ENCODE data around the gene DLG2. TPM values are rescaled to one million over a fixed set of nuclear protein-coding genes. Genes with fewer than 3 reads are reported as not detected.

DLG2 gene
- total RNA-seq, 1 donor from 2014 or later, result 1.8 TPM

DNA sequence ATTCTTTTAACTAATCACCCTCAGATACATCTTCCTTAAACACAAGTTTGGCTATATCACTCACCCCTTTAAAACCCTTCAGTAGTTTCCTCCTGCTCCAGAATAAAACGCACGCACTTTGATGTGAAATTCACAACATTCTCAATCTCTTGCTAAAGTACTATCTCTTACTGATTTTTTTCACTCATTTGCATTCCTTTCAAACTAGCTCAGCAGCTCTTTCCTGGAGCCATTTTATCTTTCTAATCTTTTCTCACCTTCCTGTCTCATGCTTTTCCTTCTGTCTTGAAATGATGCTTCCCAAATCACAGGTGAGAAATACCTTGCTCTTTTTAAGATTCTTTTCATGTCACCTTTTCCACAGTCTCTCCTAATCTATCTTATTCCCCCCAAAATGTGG is 1074.4 kb downstream of the DLG2 start:
- H3K36me3 Mint-ChIP-seq (ENCODE audit: low read depth, unreplicated experiment), result no peaks in the 10 kb centered on the region
- Histone ChIP-seq H3K4me1 (ENCODE audit: insufficient read depth, low read length) (no peaks in the 10 kb centered on the region), H3K27me3 (ENCODE audit: insufficient read depth, low read length) (no peaks in the 10 kb centered on the region), H2AFZ (ENCODE audit: low read depth, low read length) (no peak overlapping the region), H3K79me2 (ENCODE audit: insufficient read depth, low read length) (no peaks in the 10 kb centered on the region), H3K4me2 (ENCODE audit: low read length) (no peak overlapping the region), H4K20me1 (ENCODE audit: insufficient read depth, low read length) (no peaks in the 10 kb centered on the region), H3K4me3 (ENCODE audit: insufficient read depth, low read depth, low read length) (no peak overlapping the region), H3K9ac (ENCODE audit: low read length) (no peak overlapping the region), H3K27ac (ENCODE audit: low read depth, low read length) (no peak overlapping the region), H3K9me3 (ENCODE audit: insufficient read depth, low read depth, low read length) (no peaks in the 10 kb centered on the region), H3K36me3 (ENCODE audit: insufficient read depth, low read length) (no peaks in the 10 kb centered on the region)
- H3K27me3 Mint-ChIP-seq (ENCODE audit: low read depth, unreplicated experiment), result no peaks in the 10 kb centered on the region
- H3K4me3 Mint-ChIP-seq (ENCODE audit: unreplicated experiment), result no peak overlapping the region
- no peak overlapping the region for H3K27ac Mint-ChIP-seq (ENCODE audit: unreplicated experiment)
- peaks cover 14% of the 10 kb centered on the region for H3K4me1 Mint-ChIP-seq (ENCODE audit: low read depth, unreplicated experiment)
- DNase-seq (ENCODE audit: low read depth) (peak; percentile 6), FAIRE-seq (no peak)
- TF ChIP-seq, protein P1, sequence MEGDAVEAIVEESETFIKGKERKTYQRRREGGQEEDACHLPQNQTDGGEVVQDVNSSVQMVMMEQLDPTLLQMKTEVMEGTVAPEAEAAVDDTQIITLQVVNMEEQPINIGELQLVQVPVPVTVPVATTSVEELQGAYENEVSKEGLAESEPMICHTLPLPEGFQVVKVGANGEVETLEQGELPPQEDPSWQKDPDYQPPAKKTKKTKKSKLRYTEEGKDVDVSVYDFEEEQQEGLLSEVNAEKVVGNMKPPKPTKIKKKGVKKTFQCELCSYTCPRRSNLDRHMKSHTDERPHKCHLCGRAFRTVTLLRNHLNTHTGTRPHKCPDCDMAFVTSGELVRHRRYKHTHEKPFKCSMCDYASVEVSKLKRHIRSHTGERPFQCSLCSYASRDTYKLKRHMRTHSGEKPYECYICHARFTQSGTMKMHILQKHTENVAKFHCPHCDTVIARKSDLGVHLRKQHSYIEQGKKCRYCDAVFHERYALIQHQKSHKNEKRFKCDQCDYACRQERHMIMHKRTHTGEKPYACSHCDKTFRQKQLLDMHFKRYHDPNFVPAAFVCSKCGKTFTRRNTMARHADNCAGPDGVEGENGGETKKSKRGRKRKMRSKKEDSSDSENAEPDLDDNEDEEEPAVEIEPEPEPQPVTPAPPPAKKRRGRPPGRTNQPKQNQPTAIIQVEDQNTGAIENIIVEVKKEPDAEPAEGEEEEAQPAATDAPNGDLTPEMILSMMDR (IDR thresholded peaks at IDR 0.05; ENCODE audit: insufficient read depth, low read depth, low read length), result no peak
- TF ChIP-seq EZH2 (IDR thresholded peaks at IDR 0.05; ENCODE audit: insufficient read depth, low read length), result no peak
- H3K9me3 Mint-ChIP-seq (ENCODE audit: unreplicated experiment), result no peaks in the 10 kb centered on the region

DNA sequence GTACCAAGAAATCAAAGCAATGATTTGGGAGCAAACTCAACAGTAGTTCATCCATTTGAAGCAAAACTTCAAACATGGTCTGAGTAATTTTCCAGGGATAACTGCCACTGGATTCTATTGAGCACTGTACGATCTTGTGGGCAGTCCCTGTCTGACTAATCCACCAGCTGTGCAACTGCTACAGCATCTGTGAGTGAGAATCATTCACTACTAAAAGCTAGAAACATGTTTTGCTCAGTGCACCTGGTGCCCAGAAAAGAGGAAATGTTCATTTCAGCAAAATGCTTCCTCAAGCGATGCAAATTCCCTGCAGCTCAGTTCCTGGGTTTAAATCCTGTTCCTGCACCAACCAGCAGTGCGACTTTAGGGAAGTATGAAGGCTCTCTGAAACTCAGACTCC is 1077.9 kb downstream of the DLG2 start:
- no peaks in the 10 kb centered on the region for H4K20me1 ChIP-seq (ENCODE audit: insufficient read depth, low read length)
- H3K9me3 ChIP-seq (ENCODE audit: insufficient read depth, low read depth, low read length), result no peaks in the 10 kb centered on the region
- H3K4me1 ChIP-seq (ENCODE audit: insufficient read depth, low read length), result no peaks in the 10 kb centered on the region

DNA sequence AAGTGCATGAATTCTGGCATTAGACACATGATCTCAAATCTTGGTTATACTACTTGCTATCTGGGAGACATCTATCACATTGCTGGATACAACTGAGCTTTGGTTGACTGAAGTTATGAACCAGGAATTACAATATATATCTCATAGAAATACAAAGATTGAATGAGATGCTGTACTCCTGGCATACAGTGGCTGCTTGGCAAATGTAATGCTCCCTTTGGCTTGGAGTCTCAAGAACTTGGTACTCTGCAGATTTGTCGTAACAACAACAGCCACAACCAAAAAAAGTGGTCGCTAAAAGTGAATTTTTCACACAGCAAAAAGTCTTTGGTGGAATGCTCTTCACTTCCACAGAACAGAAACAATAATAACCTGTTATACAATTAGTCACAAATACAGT is 1082.6 kb downstream of the DLG2 start:
- Histone ChIP-seq H3K79me2 (ENCODE audit: insufficient read depth, low read length) (no peaks in the 10 kb centered on the region), H2AFZ (ENCODE audit: low read depth, low read length) (no peak overlapping the region), H3K36me3 (ENCODE audit: insufficient read depth, low read length) (no peaks in the 10 kb centered on the region), H3K4me2 (ENCODE audit: low read length) (no peak overlapping the region), H3K4me1 (ENCODE audit: insufficient read depth, low read length) (no peaks in the 10 kb centered on the region), H3K9ac (ENCODE audit: low read length) (no peak overlapping the region), H4K20me1 (ENCODE audit: insufficient read depth, low read length) (no peaks in the 10 kb centered on the region), H3K27me3 (ENCODE audit: insufficient read depth, low read length) (no peaks in the 10 kb centered on the region), H3K9me3 (ENCODE audit: insufficient read depth, low read depth, low read length) (no peaks in the 10 kb centered on the region), H3K27ac (ENCODE audit: low read depth, low read length) (no peak overlapping the region), H3K4me3 (ENCODE audit: insufficient read depth, low read depth, low read length) (no peak overlapping the region)
- DNase-seq (ENCODE audit: low read depth), result no peak
- no peak for FAIRE-seq
- no peaks in the 10 kb centered on the region for H3K9me3 Mint-ChIP-seq (ENCODE audit: unreplicated experiment)
- no peak for TF ChIP-seq EZH2 (IDR thresholded peaks at IDR 0.05; ENCODE audit: insufficient read depth, low read length)
- TF ChIP-seq, protein P1 (IDR thresholded peaks at IDR 0.05; ENCODE audit: insufficient read depth, low read depth, low read length), result no peak
- H3K36me3 Mint-ChIP-seq (ENCODE audit: low read depth, unreplicated experiment), result no peaks in the 10 kb centered on the region
- no peak overlapping the region for H3K27ac Mint-ChIP-seq (ENCODE audit: unreplicated experiment)
- H3K27me3 Mint-ChIP-seq (ENCODE audit: low read depth, unreplicated experiment), result peaks cover 3% of the 10 kb centered on the region
- H3K4me3 Mint-ChIP-seq (ENCODE audit: unreplicated experiment), result no peak overlapping the region
- H3K4me1 Mint-ChIP-seq (ENCODE audit: low read depth, unreplicated experiment), result peaks cover 30% of the 10 kb centered on the region

More for the DNA sequence above, 1077.9 kb downstream of the DLG2 start:
- Mint-ChIP-seq H3K36me3 (ENCODE audit: low read depth, unreplicated experiment) (no peaks in the 10 kb centered on the region), H3K4me3 (ENCODE audit: unreplicated experiment) (no peak overlapping the region), H3K4me1 (ENCODE audit: low read depth, unreplicated experiment) (peaks cover 14% of the 10 kb centered on the region), H3K27ac (ENCODE audit: unreplicated experiment) (no peak overlapping the region), H3K27me3 (ENCODE audit: low read depth, unreplicated experiment) (peaks cover 3% of the 10 kb centered on the region), H3K9me3 (ENCODE audit: unreplicated experiment) (no peaks in the 10 kb centered on the region)
- Histone ChIP-seq H2AFZ (ENCODE audit: low read depth, low read length) (no peak overlapping the region), H3K27ac (ENCODE audit: low read depth, low read length) (no peak overlapping the region), H3K4me3 (ENCODE audit: insufficient read depth, low read depth, low read length) (no peak overlapping the region), H3K27me3 (ENCODE audit: insufficient read depth, low read length) (no peaks in the 10 kb centered on the region), H3K79me2 (ENCODE audit: insufficient read depth, low read length) (no peaks in the 10 kb centered on the region), H3K36me3 (ENCODE audit: insufficient read depth, low read length) (no peaks in the 10 kb centered on the region), H3K4me2 (ENCODE audit: low read length) (no peak overlapping the region), H3K9ac (ENCODE audit: low read length) (no peak overlapping the region)
- FAIRE-seq (no peak), DNase-seq (ENCODE audit: low read depth) (peak; percentile 36)
- TF ChIP-seq, protein P1 (IDR thresholded peaks at IDR 0.05; ENCODE audit: insufficient read depth, low read depth, low read length), result no peak
- TF ChIP-seq EZH2 (IDR thresholded peaks at IDR 0.05; ENCODE audit: insufficient read depth, low read length), result no peak
